Astrocyte (in vitro differentiated cells and primary cell): Measurements from ENCODE around the gene UNKL. TPM values are rescaled to one million over a fixed set of nuclear protein-coding genes. Genes with fewer than 3 reads are reported as not detected.

Experiments
- DNase-seq: peaks from one replicate; pipeline ENCODE4 v3.0.0-alpha.2; 2010; ENCODE audit warnings: low read depth
- FAIRE-seq: peaks from 2 replicates; lab custom pipeline; 2011; peaks lifted over from hg19 to GRCh38; lab: Jason Lieb, UNC
- H2AFZ ChIP-seq: 2 replicates; pipeline ENCODE4 v1.6.0; 2012; ENCODE audit warnings: low read depth, low read length, inconsistent platforms
- H3K27ac ChIP-seq: 2 replicates; pipeline ENCODE4 v1.5.1; 2011; ENCODE audit warnings: low read depth, low read length, inconsistent platforms
- H3K27me3 ChIP-seq: 2 replicates; pipeline ENCODE4 v1.6.0; 2011; ENCODE audit warnings: low read length, inconsistent platforms; ENCODE audit not compliant: insufficient read depth
- H3K36me3 ChIP-seq: 2 replicates; pipeline ENCODE4 v1.5.1; 2011; ENCODE audit warnings: low read length, inconsistent platforms; ENCODE audit not compliant: insufficient read depth
- H3K4me1 ChIP-seq: 2 replicates; pipeline ENCODE4 v1.5.1; 2011; ENCODE audit warnings: low read length, inconsistent platforms; ENCODE audit not compliant: insufficient read depth
- H3K4me2 ChIP-seq: 2 replicates; pipeline ENCODE4 v1.6.0; 2012; ENCODE audit warnings: low read length, inconsistent platforms
- H3K4me3 ChIP-seq: 2 replicates; pipeline ENCODE4 v1.5.1; 2011; ENCODE audit warnings: low read depth, mild to moderate bottlenecking, low read length, inconsistent platforms; ENCODE audit not compliant: insufficient read depth
- H3K79me2 ChIP-seq: 2 replicates; pipeline ENCODE4 v1.6.0; 2012; ENCODE audit warnings: mild to moderate bottlenecking, low read length, inconsistent platforms; ENCODE audit not compliant: insufficient read depth
- H3K9ac ChIP-seq: 2 replicates; pipeline ENCODE4 v1.6.0; 2012; ENCODE audit warnings: mild to moderate bottlenecking, low read length, inconsistent platforms
- H3K9me3 ChIP-seq: 2 replicates; pipeline ENCODE4 v1.5.1; 2012; ENCODE audit warnings: low read depth, mild to moderate bottlenecking, low read length, inconsistent platforms; ENCODE audit not compliant: insufficient read depth
- H4K20me1 ChIP-seq: 2 replicates; pipeline ENCODE4 v1.6.0; 2012; ENCODE audit warnings: low read length, inconsistent platforms; ENCODE audit not compliant: insufficient read depth
- H3K27ac Mint-ChIP-seq: one replicate; pipeline ENCODE4 v1.8.0; 2021; ENCODE audit warnings: mild to moderate bottlenecking, mixed read lengths; ENCODE audit not compliant: unreplicated experiment
- H3K27me3 Mint-ChIP-seq: one replicate; pipeline ENCODE4 v1.8.0; 2021; ENCODE audit warnings: low read depth, mixed read lengths; ENCODE audit not compliant: unreplicated experiment
- H3K36me3 Mint-ChIP-seq: one replicate; pipeline ENCODE4 v1.8.0; 2021; ENCODE audit warnings: low read depth, mixed read lengths; ENCODE audit not compliant: unreplicated experiment
- H3K4me1 Mint-ChIP-seq: one replicate; pipeline ENCODE4 v1.8.0; 2021; ENCODE audit warnings: low read depth, mixed read lengths; ENCODE audit not compliant: unreplicated experiment
- H3K4me3 Mint-ChIP-seq: one replicate; pipeline ENCODE4 v1.8.0; 2021; ENCODE audit warnings: mild to moderate bottlenecking, moderate library complexity, mixed read lengths; ENCODE audit not compliant: unreplicated experiment
- H3K9me3 Mint-ChIP-seq: one replicate; pipeline ENCODE4 v1.8.0; 2021; ENCODE audit warnings: mild to moderate bottlenecking, mixed read lengths; ENCODE audit not compliant: unreplicated experiment
- CTCF ChIP-seq: IDR thresholded peaks from 2 replicates; pipeline ENCODE4 v1.5.1; 2011; ENCODE audit warnings: low read depth, mild to moderate bottlenecking, inconsistent platforms, low read length, moderate library complexity; ENCODE audit not compliant: insufficient read depth
- EZH2 ChIP-seq: IDR thresholded peaks from 2 replicates; pipeline ENCODE4 v1.6.1; 2012; ENCODE audit warnings: mild to moderate bottlenecking, low read length, inconsistent platforms; ENCODE audit not compliant: insufficient read depth
- total RNA-seq: library from RNA; stranded (reverse); gene quantifications from 2 replicates; pipeline ENCODE4 v1.2.1, GENCODE V29; 2021

Gene UNKL
- total RNA-seq, 1 donor from 2014 or later, result 10.7 TPM

DNA sequence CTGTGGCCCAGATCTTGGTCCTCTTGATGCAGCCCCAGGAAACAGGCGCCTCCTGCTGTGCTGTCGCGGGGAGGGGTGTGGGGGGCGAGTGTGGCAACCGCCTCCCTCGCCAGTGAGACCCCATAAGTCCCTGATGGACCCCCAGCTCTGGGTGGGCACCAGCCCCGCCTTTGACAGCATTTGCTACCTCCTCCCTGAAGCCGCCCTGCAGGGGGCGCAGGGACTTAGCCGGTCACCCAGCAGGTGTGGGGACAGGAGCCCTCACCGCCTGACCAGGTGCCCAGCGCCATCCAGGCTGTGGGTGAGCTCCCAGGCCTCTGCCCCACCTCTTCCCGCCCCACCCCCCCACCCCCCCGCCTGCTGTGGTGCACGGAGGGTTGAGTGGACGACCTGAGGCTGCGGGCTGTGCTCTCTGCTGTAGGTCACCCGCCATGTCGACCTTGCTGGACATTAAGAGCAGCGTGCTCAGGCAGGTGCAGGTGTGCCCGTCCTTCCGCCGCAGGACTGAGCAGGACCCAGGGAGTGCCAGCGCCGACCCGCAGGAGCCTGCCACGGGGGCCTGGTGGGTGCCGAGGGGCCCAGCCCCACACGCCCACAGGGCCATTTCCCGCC lies 76.3 kb downstream of the UNKL start:
- no peak overlapping the region for H3K4me2 ChIP-seq
- no peaks in the 10 kb centered on the region for H3K36me3 ChIP-seq
- H3K9me3 Mint-ChIP-seq, result no peaks in the 10 kb centered on the region
- no peaks in the 10 kb centered on the region for H3K4me1 ChIP-seq
- H2AFZ ChIP-seq, result no peak overlapping the region
- DNase-seq (no peak), FAIRE-seq (no peak)
- H3K27me3 Mint-ChIP-seq, result peaks cover 31% of the 10 kb centered on the region
- no peak overlapping the region for H3K27ac Mint-ChIP-seq
- H3K9ac ChIP-seq, result no peak overlapping the region
- H3K4me3 ChIP-seq, result no peak overlapping the region
- H3K4me3 Mint-ChIP-seq, result no peak overlapping the region
- H3K4me1 Mint-ChIP-seq, result peaks cover 3% of the 10 kb centered on the region
- no peaks in the 10 kb centered on the region for H4K20me1 ChIP-seq
- H3K9me3 ChIP-seq, result no peaks in the 10 kb centered on the region
- no peaks in the 10 kb centered on the region for H3K36me3 Mint-ChIP-seq
- peaks cover 30% of the 10 kb centered on the region for H3K27me3 ChIP-seq
- no peak for TF ChIP-seq CTCF
- TF ChIP-seq EZH2, result no peak
- H3K79me2 ChIP-seq, result no peaks in the 10 kb centered on the region
- no peak overlapping the region for H3K27ac ChIP-seq

- Mint-ChIP-seq H3K27me3 (peaks cover 31% of the 10 kb centered on the region), H3K4me1 (no peaks in the 10 kb centered on the region), H3K36me3 (no peaks in the 10 kb centered on the region), H3K4me3 (no peak overlapping the region), H3K27ac (no peak overlapping the region), H3K9me3 (no peaks in the 10 kb centered on the region)
- no peak overlapping the region for H2AFZ ChIP-seq
- TF ChIP-seq EZH2 (no peak), CTCF (no peak)
- H3K79me2 ChIP-seq, result no peaks in the 10 kb centered on the region
- H3K27ac ChIP-seq, result no peak overlapping the region
- H3K36me3 ChIP-seq, result no peaks in the 10 kb centered on the region
- H3K4me3 ChIP-seq, result no peak overlapping the region
- FAIRE-seq, result no peak
- H3K27me3 ChIP-seq, result peaks cover 34% of the 10 kb centered on the region
- no peak overlapping the region for H3K9ac ChIP-seq
- peaks cover 7% of the 10 kb centered on the region for H4K20me1 ChIP-seq
- no peak overlapping the region for H3K4me2 ChIP-seq
- H3K4me1 ChIP-seq, result peaks cover 3% of the 10 kb centered on the region
- no peak for DNase-seq
- no peaks in the 10 kb centered on the region for H3K9me3 ChIP-seq
Measured at GRCh38 chr16:1337486-1337885, 77.0 kb downstream of the UNKL start.

- peaks cover 37% of the 10 kb centered on the region for H3K27me3 Mint-ChIP-seq
- H3K9me3 Mint-ChIP-seq, result no peaks in the 10 kb centered on the region
- DNase-seq, result no peak
- no peak overlapping the region for H3K27ac Mint-ChIP-seq
- peaks cover 43% of the 10 kb centered on the region for H3K27me3 ChIP-seq
- peaks cover 7% of the 10 kb centered on the region for H4K20me1 ChIP-seq
- H3K4me2 ChIP-seq, result no peak overlapping the region
- H3K4me1 ChIP-seq, result peaks cover 8% of the 10 kb centered on the region
- no peak overlapping the region for H3K9ac ChIP-seq
- H3K9me3 ChIP-seq, result no peaks in the 10 kb centered on the region
- H3K27ac ChIP-seq, result no peak overlapping the region
- FAIRE-seq, result no peak
- no peaks in the 10 kb centered on the region for H3K36me3 ChIP-seq
- no peak for TF ChIP-seq CTCF
- no peak for TF ChIP-seq EZH2
- no peaks in the 10 kb centered on the region for H3K4me1 Mint-ChIP-seq
- no peak overlapping the region for H3K4me3 ChIP-seq
- no peaks in the 10 kb centered on the region for H3K79me2 ChIP-seq
- no peak overlapping the region for H2AFZ ChIP-seq
- H3K36me3 Mint-ChIP-seq, result no peaks in the 10 kb centered on the region
- no peak overlapping the region for H3K4me3 Mint-ChIP-seq
Measured at GRCh38 chr16:1336619-1337018, 77.9 kb downstream of the UNKL start.
